SW 1271 (cell line): ENCODE data around the gene GALNT18.

Experiments
- DNase-seq, 2 experiments: peaks; one replicate each; lab custom pipeline; 2025; lab: John Stamatoyannopoulos, UW

The GALNT18 gene

DNA sequence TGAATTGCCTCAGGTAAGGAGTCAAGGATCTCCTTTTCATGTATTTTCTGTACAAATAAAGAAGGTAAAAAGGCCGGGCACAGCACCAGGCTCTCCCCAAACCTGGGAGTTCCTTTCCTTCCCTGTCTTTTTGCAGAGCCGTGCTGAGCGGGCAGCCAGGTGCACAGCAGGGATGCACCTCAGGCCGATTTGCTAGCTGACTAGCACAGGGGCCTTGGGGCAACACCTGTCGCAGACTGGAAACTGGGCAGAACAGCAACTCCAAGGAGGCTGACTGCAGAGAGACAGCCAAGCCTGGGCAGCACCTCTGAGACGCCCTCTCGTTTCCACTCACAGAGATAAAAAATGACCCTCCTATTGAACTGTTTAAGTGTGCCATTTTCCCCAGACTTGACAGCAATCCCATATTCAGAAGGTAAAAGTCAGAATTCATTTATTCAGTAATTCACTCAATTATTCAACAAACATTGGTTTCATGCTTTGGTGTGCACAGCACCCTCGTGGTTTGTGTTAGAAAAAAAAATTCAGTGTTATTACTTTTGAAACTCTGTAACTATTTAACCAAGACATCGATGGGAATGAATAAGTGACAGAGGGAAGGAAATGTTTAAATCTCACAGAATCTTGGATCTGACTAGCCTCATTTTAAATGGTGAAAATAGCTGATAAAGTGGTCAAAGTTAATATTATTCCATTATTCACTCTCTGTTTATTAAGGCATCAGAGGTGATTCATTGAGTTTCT is 120.9 kb downstream of the GALNT18 start:
- no peak for DNase-seq

DNA sequence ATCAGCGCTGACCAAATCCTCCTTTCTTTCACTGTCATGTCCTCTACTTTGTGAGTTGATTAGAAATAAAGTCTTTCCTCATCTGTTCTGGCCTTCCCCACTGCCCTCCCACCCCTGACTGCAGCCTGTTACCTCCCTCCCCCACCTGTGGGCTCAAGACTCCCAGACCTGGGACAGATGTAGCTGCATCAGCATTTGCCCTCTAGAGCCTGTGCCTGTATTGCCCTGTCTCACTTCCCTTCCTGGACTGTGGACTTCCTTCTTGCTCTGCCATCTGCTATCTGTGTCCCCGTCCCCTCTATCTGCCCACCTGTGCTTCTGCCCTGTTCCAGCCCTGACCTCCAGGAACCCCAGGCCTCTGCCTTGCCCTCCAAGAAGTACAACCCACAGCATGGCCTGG is 122.5 kb downstream of the GALNT18 start:
- DNase-seq, result no peak

DNA sequence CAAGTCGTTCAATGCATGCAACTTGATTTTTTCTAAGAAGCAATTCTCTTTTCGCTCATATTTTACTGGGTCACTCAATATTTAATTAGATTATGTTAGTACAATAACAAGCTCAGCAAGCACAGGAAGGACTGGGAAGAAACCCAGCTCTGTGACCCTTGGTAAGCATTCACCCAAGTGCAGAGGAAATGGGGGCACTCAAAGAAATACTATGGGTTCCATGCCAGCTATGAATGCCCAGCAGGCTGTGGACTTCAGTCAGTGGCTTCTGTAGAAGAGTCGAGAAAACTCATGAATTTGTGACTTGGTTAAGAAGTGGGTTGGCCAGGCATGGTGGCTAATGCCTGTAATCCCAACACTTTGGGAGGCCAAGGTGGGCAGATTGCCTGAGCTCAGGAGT is 123.6 kb downstream of the GALNT18 start:
- DNase-seq, result no peak

DNA sequence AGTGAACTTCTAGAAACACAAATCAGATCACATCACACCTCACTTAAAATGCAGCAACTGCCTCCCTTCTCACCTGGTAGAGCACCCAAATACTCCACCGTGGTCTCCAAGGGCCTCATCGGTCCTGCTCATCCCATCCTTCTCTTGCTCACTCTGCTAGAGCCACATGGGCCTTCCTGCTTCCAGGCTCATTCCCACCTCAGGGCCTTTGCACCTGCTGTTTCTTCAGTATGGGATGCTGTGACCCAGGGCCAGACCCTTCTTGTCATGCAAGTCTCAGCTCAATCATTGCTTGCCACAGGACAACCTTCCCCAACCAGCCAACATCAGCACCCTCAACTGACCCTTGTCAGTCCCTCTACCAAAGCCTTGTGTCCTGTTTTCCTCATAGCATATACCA is 124.9 kb downstream of the GALNT18 start:
- no peak for DNase-seq

DNA sequence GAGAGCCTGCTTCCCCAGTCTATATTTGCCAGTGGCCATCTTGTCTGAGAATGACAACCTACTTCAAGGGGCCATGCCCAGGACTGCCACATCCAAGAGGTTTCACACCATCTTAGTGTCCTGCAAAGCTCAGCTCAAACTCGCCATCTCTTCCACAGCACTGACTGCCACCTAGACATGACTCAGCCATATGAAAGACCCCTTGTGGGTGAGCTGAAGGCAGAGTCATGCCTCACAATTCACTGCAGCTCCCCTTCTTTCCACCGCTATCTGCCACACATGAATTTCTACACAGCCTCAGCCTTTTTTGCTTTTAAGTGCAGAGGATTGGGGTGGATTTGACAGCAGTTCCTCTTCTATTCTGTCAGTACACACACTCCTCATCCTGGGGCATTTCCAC is 127.5 kb downstream of the GALNT18 start:
- no peak for DNase-seq

DNA sequence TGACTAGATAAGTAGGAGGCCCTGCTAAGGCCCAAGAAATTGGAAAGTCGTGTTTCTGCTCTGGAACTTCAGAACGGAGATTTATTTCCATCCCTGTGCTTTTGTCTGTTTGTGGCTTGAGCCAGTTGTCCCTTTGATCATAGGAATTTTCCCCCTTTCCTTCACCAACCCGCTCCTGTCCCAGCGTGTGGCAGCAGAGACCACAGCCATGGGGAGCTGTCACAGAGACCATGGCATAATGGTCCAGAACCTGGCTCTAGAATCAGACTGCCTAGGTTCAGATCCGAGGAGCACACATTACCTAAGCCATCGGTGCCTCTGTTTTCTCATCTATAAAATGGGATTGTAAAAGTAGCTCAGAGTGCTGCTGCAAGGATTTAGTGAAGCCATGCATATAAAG is 128.1 kb downstream of the GALNT18 start:
- no peak for DNase-seq

DNA sequence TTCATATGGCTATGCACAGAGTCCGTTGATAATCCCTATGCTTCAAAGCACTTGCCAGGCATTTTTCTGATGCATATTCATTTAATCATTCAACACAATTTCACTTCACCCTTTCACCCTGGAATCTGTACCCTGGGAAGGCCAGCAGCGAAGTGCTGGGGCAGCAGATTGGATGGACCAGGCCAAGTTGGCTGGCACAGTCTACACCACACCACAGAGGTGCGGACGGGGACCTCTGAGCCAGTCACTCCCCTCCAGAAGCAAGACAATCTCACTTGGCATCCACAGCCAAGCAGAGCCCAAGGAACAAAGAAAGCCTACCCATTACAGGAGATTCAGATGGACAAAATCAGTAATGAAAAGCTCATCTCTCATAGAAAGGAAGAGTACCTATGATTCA is 130.2 kb downstream of the GALNT18 start:
- no peak for DNase-seq

DNA sequence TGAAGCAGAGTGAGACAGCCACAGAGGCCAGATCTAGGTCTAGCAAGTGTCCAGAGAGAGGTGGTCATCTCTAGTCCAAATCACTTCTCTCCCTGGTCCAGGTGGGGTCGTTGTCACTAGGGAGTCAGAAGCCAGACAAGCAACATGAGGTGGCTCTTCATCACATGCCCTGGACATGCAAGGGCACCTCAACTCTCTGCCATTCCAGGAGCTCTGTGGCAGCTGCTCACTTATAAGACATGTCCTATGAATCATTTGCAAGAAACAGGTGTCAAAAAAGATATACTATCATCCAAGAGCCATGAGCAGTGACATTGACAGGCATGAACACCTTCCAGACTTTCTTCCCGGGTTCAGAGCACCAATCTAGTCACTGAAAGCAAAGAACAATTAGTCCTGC is 130.8 kb downstream of the GALNT18 start:
- DNase-seq, result no peak

DNA sequence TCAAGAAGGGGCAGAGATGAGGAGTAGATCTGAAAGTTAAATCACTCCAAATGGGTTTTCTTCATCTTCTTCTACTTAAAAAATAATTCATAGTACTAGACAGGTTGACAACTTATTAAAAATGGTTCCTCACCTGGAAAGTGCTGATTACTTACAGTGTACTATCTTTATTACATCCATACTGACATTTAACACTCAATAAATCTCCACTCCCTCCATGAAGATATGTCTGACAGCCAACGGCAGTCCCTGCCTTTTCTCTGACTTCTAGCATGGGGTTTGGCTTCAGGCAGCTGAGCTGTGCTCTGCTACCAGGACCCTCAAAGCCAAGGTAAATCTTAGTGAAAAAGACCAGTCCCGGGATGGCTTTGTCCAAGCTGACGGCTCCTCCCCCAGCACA is 135.4 kb downstream of the GALNT18 start:
- no peak for DNase-seq

DNA sequence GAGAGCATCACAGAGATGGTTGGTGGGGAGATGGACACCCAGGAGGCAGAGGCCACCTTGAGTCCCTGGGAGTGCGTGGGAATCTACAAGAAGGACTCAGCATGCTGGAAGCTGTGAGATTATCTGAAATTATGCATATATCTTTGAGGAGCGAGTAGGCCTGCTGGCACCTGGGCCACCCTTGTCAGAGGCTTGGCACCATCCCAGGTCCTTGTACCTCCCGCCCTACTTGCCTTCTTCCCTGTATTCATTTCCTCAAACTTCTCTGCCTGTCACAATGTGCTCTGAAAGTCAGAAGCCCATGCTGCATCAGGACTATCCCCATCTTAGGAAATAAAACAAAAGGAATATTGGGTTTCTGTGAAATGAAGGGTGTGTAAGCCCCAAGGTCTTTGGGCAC is 135.8 kb downstream of the GALNT18 start:
- DNase-seq, result no peak

DNA sequence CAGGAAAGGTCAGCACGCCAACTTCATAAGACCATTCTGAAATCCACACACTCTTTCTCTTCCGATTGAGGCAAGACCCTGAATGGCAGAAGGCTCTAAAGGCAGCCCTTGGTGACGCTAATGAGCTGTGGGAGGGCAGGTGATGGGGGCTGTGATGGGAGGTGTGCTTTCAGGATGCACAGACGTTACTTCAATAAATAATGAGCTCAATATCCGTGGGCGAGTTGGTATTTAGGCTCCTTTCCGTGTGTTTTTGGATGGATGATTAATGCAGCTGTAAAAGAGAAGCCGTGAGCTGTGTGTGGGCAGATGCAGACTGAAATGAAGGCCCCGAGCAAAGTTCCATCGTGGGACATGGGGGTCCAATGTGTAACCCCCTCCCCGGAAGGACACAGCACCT is 138.2 kb downstream of the GALNT18 start:
- no peak for DNase-seq

DNA sequence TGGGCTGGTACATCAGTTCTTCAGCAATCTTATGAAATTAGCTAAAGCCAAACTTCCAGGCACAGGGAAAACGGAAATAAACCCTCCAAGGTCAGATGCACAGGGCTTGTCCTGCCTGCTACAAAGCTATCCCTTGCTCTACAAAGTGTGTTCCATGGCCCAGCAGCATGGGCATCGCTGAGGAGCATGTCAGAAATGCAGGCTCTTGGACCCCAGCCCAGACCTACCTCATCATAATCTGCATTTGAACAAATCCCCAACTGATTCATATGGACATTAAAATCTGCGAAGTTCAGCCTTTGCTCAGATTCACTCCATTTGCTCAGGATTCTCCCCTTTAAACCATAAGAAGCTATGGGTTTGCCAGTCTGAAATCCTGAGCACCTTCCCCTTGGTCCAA is 139.1 kb downstream of the GALNT18 start:
- no peak for DNase-seq

DNA sequence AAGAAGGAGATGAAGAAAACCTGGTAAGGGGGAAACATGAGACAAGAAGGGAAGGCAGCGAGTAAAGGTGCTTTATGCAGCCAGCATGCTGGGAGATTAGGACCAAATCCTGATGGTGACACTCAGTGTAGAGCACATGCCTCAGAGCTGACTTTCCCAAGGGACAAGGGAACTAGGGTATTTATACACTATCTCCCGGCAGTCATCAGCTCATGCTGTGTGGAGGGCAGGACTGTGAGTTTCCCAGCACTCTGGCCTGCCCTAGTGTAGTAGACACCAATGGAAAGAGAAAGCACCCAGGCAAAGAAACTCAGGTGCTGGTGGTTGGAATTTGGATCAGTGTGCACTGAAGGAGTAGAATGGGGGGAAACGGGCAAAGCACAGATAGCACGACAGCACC is 140.4 kb downstream of the GALNT18 start:
- no peak for DNase-seq

DNA sequence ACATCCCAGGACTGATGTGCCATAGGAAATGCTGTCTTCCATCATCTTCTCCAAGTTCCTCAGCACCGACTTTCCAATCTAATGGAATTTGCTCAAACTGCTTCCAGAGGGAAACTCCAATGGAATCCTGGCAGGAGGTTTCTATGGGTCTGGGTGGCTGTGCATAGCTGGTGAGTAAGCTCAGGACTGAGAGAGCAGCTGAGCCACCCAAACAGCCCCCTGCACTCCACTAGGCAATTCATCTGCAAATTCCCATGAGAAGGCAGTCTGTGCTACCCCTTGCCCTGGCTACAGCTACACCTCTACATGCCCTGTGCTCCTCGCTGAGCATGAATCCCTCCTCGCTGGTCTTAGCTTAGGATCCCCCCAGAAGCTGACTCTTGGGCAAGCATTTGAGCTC is 140.8 kb downstream of the GALNT18 start:
- no peak for DNase-seq

DNA sequence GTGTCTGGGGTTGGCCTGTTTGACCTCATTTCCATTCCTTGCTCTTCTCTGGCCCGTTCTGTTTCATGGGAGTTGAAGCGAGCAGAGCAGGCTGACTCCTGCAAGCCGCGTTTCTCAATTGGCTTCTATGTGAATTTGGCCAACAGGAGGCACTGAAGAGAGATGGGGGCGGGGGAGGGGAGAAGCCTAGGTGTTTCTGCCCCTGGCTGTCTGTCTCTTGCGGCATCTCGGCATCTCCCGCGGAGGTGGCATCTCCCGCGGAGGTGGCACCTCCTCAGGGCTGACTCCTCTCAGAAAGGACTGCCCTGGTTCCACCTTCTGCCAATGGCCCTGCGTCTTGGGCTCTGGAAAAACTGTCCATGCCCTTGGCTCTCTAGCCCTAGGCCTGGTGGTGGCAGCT is 143.1 kb downstream of the GALNT18 start:
- no peak for DNase-seq

DNA sequence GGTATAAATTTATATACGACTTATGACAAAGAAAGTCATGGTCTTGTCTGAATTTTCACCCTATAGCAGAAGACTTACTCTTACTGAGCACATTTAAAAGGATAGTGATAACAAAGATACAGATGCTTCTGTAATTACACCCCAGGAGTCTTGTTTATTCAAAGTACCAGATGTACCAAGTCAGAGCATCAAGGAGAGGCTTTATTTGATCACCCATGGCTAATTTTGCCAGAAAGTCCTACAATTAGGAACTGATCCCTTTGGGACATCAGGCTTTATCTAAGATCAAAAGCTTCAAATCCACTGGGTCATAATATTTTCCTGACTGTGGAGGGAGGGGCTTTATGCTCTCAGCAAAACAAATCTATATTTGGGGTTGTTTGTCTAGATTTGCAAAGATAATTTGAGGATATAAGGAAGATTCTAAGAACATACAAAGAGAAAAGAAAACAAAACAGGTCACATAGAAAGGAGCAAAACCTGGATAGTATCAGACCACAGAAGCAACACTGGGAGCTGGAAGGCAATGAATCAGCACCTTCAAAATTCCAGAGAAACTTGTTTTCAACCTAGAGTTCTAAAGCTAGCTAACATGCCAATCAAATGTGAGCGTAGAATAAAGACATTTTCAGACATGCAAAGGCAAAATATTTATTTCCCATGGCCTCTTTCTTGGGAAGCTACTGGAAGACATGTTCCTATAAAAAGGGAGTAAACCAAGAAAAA is 143.9 kb downstream of the GALNT18 start:
- DNase-seq, result no peak

DNA sequence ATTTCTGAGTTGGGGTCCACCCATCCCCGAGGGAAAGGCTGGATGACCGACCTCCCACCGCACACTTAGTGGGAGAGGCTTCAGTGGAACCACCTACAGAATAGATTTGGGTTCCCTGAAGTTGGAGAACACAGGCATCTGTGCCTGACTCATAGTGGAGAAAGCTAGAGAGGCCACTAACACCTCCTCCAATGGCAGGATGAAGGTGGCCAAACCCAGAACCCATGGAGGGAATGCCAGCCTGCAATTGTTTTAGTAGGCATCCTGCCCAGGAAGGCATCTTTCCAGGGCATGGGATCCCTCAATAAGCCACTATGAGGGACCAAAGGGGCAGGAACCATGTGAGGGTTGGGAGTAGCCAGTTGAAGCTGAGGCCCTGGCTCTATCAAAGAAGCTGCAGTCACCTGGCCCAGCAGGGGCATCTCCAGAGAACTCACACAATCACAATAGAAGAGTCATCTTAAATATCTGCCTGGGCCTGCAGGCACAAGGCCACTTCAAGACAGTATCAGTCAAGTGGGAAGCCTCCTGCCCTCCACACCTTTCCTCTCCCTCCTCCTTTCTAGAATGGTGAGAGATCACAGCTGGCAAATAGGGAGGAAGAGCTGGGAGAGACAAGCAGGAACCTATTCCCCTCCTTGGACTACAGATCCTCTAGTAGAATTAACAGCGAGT is 144.7 kb downstream of the GALNT18 start:
- no peak for DNase-seq

DNA sequence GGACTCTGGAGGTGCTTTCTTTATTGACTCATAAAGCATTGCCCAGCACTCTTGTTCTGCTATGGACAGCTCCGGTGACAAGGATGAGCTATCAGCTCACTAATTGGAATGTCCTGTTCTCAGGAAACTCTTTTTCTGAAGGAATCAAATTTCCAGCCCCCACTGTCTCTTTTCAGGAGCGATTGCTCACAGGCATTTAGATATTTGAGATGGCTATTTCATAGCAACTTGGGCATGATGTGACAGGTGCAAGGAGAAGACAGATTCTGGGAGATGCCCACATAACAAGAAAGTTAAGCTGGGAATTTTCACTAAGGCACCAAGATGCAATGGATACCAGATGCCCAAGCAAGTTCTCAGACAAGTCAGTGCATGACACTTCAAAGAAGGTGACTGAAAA is 145.3 kb downstream of the GALNT18 start:
- DNase-seq, result no peak

DNA sequence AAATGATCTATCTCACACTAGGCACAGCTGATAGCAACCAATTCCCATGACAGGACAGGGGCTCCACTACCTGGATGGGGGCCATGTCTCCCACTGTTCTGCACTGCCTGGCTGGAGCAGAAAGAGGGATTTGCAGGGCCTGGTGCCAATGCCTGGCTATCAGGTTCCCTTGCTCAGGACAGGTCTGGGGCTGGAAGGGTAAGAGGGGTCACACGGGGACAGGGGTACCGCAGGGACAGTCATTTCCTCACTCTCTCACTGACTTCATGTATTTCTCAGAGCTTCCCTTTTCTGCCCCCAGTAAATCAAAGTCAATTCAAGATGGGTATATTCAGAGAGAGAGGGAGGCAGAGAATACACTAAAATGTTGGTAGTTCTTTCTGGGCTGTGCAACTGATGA is 149.7 kb downstream of the GALNT18 start:
- DNase-seq, result no peak

DNA sequence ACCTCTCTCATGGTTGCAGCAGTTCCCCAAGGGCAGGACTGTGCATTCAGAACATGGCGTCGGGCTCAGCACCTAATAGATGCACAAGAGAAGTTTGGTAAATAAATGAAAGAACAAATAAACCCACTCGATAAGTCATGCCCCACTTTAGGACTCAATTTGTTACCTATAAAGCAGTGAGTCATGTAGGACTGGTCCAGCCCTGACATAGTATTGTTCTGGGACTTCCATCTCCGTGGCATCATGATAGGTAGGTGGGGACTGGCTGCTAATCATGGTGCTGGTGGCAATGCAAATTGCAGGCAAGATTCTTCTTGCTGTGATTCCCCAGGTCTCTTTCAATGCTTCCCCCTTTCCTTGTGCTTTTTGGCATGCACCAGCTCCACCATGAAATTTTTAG is 150.6 kb downstream of the GALNT18 start:
- no peak for DNase-seq

DNA sequence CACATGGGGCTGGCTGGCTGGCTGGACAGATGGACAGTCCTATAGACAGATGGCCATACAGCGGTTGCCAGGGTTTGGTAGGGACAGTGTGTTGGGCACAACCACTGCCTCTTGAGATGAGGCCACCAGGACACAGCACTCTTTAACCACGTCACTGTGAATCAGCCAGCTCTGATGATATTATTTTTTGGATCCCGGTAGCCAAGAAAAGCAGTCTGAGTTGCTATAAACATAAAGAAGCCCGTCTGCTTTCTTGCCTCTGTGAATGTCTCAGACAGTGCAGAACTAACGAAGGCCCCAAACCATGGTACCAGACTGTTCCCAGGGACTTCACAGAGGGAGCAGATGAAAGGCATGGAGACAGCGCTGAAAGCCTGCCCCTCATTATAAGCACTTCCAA is 152.9 kb downstream of the GALNT18 start:
- DNase-seq, result no peak

DNA sequence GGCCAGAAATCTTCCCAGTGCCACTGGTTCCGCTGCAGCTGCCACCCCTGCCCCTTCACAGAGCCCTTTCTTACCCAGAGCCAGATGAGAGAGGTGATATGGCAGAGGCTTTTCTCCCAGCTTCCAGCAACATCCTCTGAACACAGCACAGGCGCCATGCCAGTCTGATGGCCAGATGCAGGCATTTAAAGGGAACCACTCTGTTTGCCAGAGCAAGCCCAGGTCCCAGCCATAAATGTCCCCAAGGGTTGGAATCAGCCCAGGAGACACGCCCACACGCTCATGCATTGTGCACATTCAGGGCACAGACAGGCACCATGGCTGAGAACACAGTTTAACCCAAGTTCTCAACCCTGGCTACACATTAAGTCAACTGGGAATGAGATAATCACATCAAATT is 154.5 kb downstream of the GALNT18 start:
- no peak for DNase-seq

DNA sequence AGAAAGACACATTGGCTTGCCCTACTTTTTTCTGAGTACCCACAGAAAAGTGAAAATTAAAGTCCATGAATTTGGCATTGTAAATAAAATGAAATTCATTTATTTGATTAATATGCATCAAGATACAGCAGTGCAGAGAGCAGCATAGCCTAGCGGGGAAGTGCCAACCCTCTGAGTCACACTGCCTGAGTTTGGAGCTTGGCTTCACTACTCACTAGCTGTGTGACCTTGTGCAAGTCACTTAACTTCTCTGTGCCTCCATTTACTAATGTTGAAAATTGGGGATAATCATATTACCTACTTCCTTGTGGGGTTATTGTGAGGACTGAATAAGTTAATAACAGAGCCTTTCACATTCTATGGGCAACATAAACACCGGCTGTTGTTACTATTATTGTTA is 157.2 kb downstream of the GALNT18 start:
- DNase-seq, result no peak
